ENCODE results near the gene NOP53.

DNA sequence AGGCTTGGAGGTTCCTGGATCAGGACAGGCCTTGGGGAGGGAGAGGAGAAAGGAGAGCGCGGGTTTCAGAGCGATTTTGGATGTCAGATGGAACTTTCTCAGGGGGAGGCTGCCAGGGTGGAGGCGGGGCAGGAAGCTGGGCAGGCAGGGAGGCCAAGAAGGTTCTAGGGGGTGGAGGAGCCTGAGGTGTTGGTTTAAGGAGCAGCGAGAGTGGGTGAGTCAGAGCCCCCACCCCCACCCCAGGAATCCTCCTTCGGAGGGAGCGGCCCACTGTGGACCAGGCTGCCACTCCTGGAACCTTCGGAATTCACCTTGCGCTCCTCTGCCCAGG is 15.9 kb upstream of the NOP53 start:
- TF ChIP-seq, protein P1, sequence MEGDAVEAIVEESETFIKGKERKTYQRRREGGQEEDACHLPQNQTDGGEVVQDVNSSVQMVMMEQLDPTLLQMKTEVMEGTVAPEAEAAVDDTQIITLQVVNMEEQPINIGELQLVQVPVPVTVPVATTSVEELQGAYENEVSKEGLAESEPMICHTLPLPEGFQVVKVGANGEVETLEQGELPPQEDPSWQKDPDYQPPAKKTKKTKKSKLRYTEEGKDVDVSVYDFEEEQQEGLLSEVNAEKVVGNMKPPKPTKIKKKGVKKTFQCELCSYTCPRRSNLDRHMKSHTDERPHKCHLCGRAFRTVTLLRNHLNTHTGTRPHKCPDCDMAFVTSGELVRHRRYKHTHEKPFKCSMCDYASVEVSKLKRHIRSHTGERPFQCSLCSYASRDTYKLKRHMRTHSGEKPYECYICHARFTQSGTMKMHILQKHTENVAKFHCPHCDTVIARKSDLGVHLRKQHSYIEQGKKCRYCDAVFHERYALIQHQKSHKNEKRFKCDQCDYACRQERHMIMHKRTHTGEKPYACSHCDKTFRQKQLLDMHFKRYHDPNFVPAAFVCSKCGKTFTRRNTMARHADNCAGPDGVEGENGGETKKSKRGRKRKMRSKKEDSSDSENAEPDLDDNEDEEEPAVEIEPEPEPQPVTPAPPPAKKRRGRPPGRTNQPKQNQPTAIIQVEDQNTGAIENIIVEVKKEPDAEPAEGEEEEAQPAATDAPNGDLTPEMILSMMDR (conservative IDR thresholded peaks at IDR 0.05; ENCODE audit: low read depth, low read length): no peak
- no peak for TF ChIP-seq EZH2 (IDR thresholded peaks at IDR 0.05; ENCODE audit: borderline replicate concordance, low read depth, low read length, poor library complexity, severe bottlenecking)
